Adrenal gland (tissue), 12 donors: ENCODE measurements around the gene EXOC4. TPM values are rescaled to one million over a fixed set of nuclear protein-coding genes. Genes with fewer than 3 reads are reported as not detected.

Experiments
- DNase-seq, 7 donors: peaks; one replicate each; pipeline ENCODE4 v3.0.0-alpha.2; 2019 to 2020
- H3K27ac ChIP-seq, 5 donors: fragments of 200-600 bp; sonication (generic) in 4 of 5; 1 replicate in 3 of 5; 2 replicates in 2 of 5; pipeline versions ENCODE4 v1.5.1 to v1.8.0; 2016 to 2020; ENCODE audit warnings: mild to moderate bottlenecking in 1 of 5
- H3K27me3 ChIP-seq: fragments of 200-600 bp; 2 replicates; pipeline ENCODE4 v1.8.0; 2021
- H3K36me3 ChIP-seq, 2 donors: fragments of 200-600 bp; replicated peaks in 1 of 2; 1 replicate in 1 of 2; 2 replicates in 1 of 2; pipeline versions ENCODE4 v1.5.1 to v1.8.0; 2018 to 2022
- H3K4me1 ChIP-seq, 2 donors: fragments of 200-600 bp; replicated peaks in 1 of 2; 1 replicate in 1 of 2; 2 replicates in 1 of 2; pipeline versions ENCODE4 v1.5.1 to v1.8.0; 2018 to 2021
- H3K4me3 ChIP-seq, 4 donors: fragments of 200-600 bp; sonication (generic) in 3 of 4; one replicate each; pipeline ENCODE4 v1.5.1; 2016 to 2018
- H3K9me3 ChIP-seq, 3 donors: fragments of 200-600 bp; sonication (generic) in 1 of 3; replicated peaks in 1 of 3; 1 replicate in 2 of 3; 2 replicates in 1 of 3; pipeline versions ENCODE4 v1.5.1 to v1.8.0; 2016 to 2021
- CTCF ChIP-seq, 6 experiments: fragments of 450-650 bp in 4 of 6; fragments of 200-600 bp in 2 of 6; sonication (generic) in 1 of 6; IDR thresholded peaks; 1 replicate in 5 of 6; 2 replicates in 1 of 6; pipeline versions ENCODE4 v1.5.1 to v1.8.0; 2016 to 2021; ENCODE audit warnings: antibody characterized with exemption in 6 of 6, mild to moderate bottlenecking in 2 of 6, moderate library complexity in 1 of 6
- POLR2A ChIP-seq, 2 donors: fragments of 450-650 bp; IDR thresholded peaks; one replicate each; pipeline ENCODE4 v1.6.1; 2017; ENCODE audit warnings: antibody characterized with exemption in 2 of 2, mild to moderate bottlenecking in 2 of 2, moderate library complexity in 1 of 2
- WGBS, 4 donors: extraction: QIAGEN DNeasy Blood & Tissue Kit in 2 of 4; methylation state at CpG; one replicate each; pipeline versions ENCODE4 v1.1.5 to v1.1.7; 2013 to 2017; 5-methylcytosine and 5-hydroxymethylcytosine counted together
- intact Hi-C, 2 donors: fragments of 100-400 bp; cut with DNase I; formaldehyde crosslinking; loops; one replicate each; pipeline versions ENCODE4 v1.14.1 to v1.15.0; 2022 to 2023
- polyA plus RNA-seq, 3 donors: library from polyadenylated mRNA; stranded (reverse); fragments of 200-250 nt in 2 of 3; fragments of 350-450 nt in 1 of 3; fragmentation: Illumina TruSeq in 1 of 3; extraction: RNeasy Lipid Tissue Mini Kit (QIAGEN cat#74804) in 1 of 3; gene quantifications; one replicate each; pipeline ENCODE4 v1.2.3, GENCODE V29; 2013 to 2014
- total RNA-seq, 9 donors: library from RNA; depleted of rRNA in 4 of 9; stranded (reverse); fragments of >200 nt in 4 of 9; fragments of 120-200 nt in 1 of 9; fragmentation: NEBNext Ultra II Directional in 1 of 9; extraction: Animal tissue kit (Norgen Biotek cat#: 25700) in 1 of 9; gene quantifications; one replicate each; pipeline versions ENCODE4 v1.1.0 to v1.2.4, GENCODE V29; 2013 to 2023
- donor health status: healthy with polysubstance abuse.
- donor health status: Bipolar disorder and iron deficiency.
- donor health status: DM: yes; HTN: yes; CAD: no.
- donor health status: DM: no; HTN: no; CAD: no.
- donor health status: DM: no; HTN: no; CAD: no.
- donor health status: DM: yes; HTN: yes; CAD: no.

The EXOC4 gene
- total and polyA plus RNA-seq, 12 donors: 12.5 to 93.8 (median 67.4) TPM

- intact Hi-C loops: no loop called here
- H3K36me3 ChIP-seq: no peaks in the 10 kb centered on the region
- no peaks in the 10 kb centered on the region for H3K4me1 ChIP-seq
- TF ChIP-seq CTCF (IDR thresholded peaks at IDR 0.05) (no peak), POLR2A (IDR thresholded peaks at IDR 0.05) (no peak)
- WGBS, 4 donors: 94 to 98% (median 96%) methylated on average over 4 of the region's 4 CpGs
- H3K9me3 ChIP-seq: no peaks in the 10 kb centered on the region
- no peak for DNase-seq
- no peak overlapping the region for H3K27ac ChIP-seq
- no peaks in the 10 kb centered on the region for H3K27me3 ChIP-seq
- no peak overlapping the region for H3K4me3 ChIP-seq
Measured at GRCh38 chr7:133861876-133862275, 609.0 kb downstream of the EXOC4 start.

GRCh38 chr7:133863362-133864061, 610.6 kb downstream of the EXOC4 start:
- TF ChIP-seq POLR2A (IDR thresholded peaks at IDR 0.05) (no peak), CTCF (IDR thresholded peaks at IDR 0.05) (no peak)
- DNase-seq: no peak
- 86 to 94% (median 90%) methylated on average over 1 of the region's 1 CpG for WGBS, 4 donors
- H3K4me1 ChIP-seq: no peaks in the 10 kb centered on the region
- no peak overlapping the region for H3K4me3 ChIP-seq
- H3K36me3 ChIP-seq: no peaks in the 10 kb centered on the region
- H3K9me3 ChIP-seq: no peaks in the 10 kb centered on the region
- intact Hi-C loops: no loop called here
- H3K27me3 ChIP-seq: no peaks in the 10 kb centered on the region
- H3K27ac ChIP-seq: no peak overlapping the region

- no peaks in the 10 kb centered on the region for H3K9me3 ChIP-seq
- H3K27ac ChIP-seq: no peak overlapping the region
- H3K36me3 ChIP-seq: no peaks in the 10 kb centered on the region
- no peak for DNase-seq
- H3K27me3 ChIP-seq: no peaks in the 10 kb centered on the region
- H3K4me1 ChIP-seq: no peaks in the 10 kb centered on the region
- TF ChIP-seq CTCF (IDR thresholded peaks at IDR 0.05) (no peak), POLR2A (IDR thresholded peaks at IDR 0.05) (no peak)
- 56 to 75% (median 63%) methylated on average over 1 of the region's 1 CpG for WGBS, 4 donors
- intact Hi-C loops: no loop called here
- H3K4me3 ChIP-seq: no peak overlapping the region
Measured at GRCh38 chr7:133869556-133869955, 616.7 kb downstream of the EXOC4 start.

GRCh38 chr7:133871757-133872156, 618.9 kb downstream of the EXOC4 start:
- H3K36me3 ChIP-seq: no peaks in the 10 kb centered on the region
- WGBS, 4 donors: 90 to 100% (median 99%) methylated on average over 1 of the region's 1 CpG
- no peaks in the 10 kb centered on the region for H3K4me1 ChIP-seq
- no peaks in the 10 kb centered on the region for H3K9me3 ChIP-seq
- H3K27me3 ChIP-seq: no peaks in the 10 kb centered on the region
- no peak overlapping the region for H3K4me3 ChIP-seq
- intact Hi-C loops: no loop called here
- H3K27ac ChIP-seq: no peak overlapping the region
- no peak for DNase-seq
- no peak for TF ChIP-seq CTCF (IDR thresholded peaks at IDR 0.05)
- TF ChIP-seq POLR2A (IDR thresholded peaks at IDR 0.05): no peak
